HEK293 (cell line): ENCODE measurements around the gene TMEM60.

Source experiments
- BCL11A ChIP-seq: fragments of 450-650 bp; formaldehyde crosslinking; IDR thresholded peaks from 2 replicates; pipeline ENCODE4 v1.5.1; 2016; ENCODE audit warnings: low read depth, missing biosample characterization, missing genetic modification characterization
- GFI1B ChIP-seq: fragments of 450-650 bp; formaldehyde crosslinking; IDR thresholded peaks from 2 replicates; pipeline ENCODE4 v1.5.1; 2016; ENCODE audit warnings: missing biosample characterization, missing genetic modification characterization
- GLIS1 ChIP-seq: fragments of 450-650 bp; formaldehyde crosslinking; IDR thresholded peaks from 2 replicates; pipeline ENCODE4 v1.5.1; 2016; ENCODE audit warnings: missing biosample characterization, missing genetic modification characterization
- HOXA7 ChIP-seq: sonication (generic); formaldehyde crosslinking; IDR thresholded peaks from 2 replicates; pipeline ENCODE4 v1.8.1; 2022; ENCODE audit warnings: missing genetic modification reagents, borderline replicate concordance
- IKZF3 ChIP-seq: fragments of 450-650 bp; IDR thresholded peaks from 2 replicates; pipeline ENCODE4 v1.5.0; 2018; ENCODE audit warnings: missing biosample characterization, mild to moderate bottlenecking, missing genetic modification characterization, moderate library complexity
- KLF9 ChIP-seq: fragments of 450-650 bp; formaldehyde crosslinking; IDR thresholded peaks from 2 replicates; pipeline ENCODE4 v1.5.1; 2016; ENCODE audit warnings: missing biosample characterization, missing genetic modification characterization, low read depth
- SALL2 ChIP-seq: fragments of 450-650 bp; formaldehyde crosslinking; IDR thresholded peaks from 2 replicates; pipeline ENCODE4 v1.5.0; 2017; ENCODE audit warnings: missing biosample characterization, mild to moderate bottlenecking, missing genetic modification characterization, borderline replicate concordance
- YY1 ChIP-seq: fragments of 450-650 bp; formaldehyde crosslinking; IDR thresholded peaks from 2 replicates; pipeline ENCODE4 v1.5.1; 2018; ENCODE audit warnings: missing biosample characterization, missing genetic modification characterization
- ZBTB10 ChIP-seq: fragments of 450-650 bp; formaldehyde crosslinking; IDR thresholded peaks from 2 replicates; pipeline ENCODE4 v1.5.1; 2016; ENCODE audit warnings: missing biosample characterization, missing genetic modification characterization
- ZBTB17 ChIP-seq: fragments of 450-650 bp; formaldehyde crosslinking; IDR thresholded peaks from 2 replicates; pipeline ENCODE4 v1.5.1; 2016; ENCODE audit warnings: missing biosample characterization, missing genetic modification characterization
- ZBTB8A ChIP-seq: fragments of 450-650 bp; formaldehyde crosslinking; IDR thresholded peaks from 2 replicates; pipeline ENCODE4 v1.5.1; 2016; ENCODE audit warnings: missing biosample characterization, missing genetic modification characterization
- ZNF132 ChIP-seq: fragments of 450-650 bp; formaldehyde crosslinking; IDR thresholded peaks from 2 replicates; pipeline ENCODE4 v1.5.1; 2017; ENCODE audit warnings: missing biosample characterization, missing genetic modification characterization, borderline replicate concordance
- ZNF133 ChIP-seq: fragments of 450-650 bp; formaldehyde crosslinking; IDR thresholded peaks from 2 replicates; pipeline ENCODE4 v1.5.1; 2016; ENCODE audit warnings: missing biosample characterization, missing genetic modification characterization
- ZNF146 ChIP-seq: fragments of 450-650 bp; formaldehyde crosslinking; IDR thresholded peaks from 2 replicates; pipeline ENCODE4 v1.5.1; 2016; ENCODE audit warnings: missing biosample characterization, missing genetic modification characterization
- ZNF16 ChIP-seq: fragments of 450-650 bp; formaldehyde crosslinking; IDR thresholded peaks from 2 replicates; pipeline ENCODE4 v1.5.1; 2016; ENCODE audit warnings: low read depth, missing biosample characterization, missing genetic modification characterization
- ZNF175 ChIP-seq: fragments of 450-650 bp; formaldehyde crosslinking; IDR thresholded peaks from 2 replicates; pipeline ENCODE4 v1.5.1; 2016; ENCODE audit warnings: missing biosample characterization, missing genetic modification characterization
- ZNF2 ChIP-seq: fragments of 450-650 bp; formaldehyde crosslinking; IDR thresholded peaks from 2 replicates; pipeline ENCODE4 v1.5.1; 2016; ENCODE audit warnings: missing biosample characterization, missing genetic modification characterization
- ZNF221 ChIP-seq: fragments of 450-650 bp; formaldehyde crosslinking; IDR thresholded peaks from 2 replicates; pipeline ENCODE4 v1.5.1; 2017; ENCODE audit warnings: missing biosample characterization, missing genetic modification characterization, borderline replicate concordance
- ZNF302 ChIP-seq: fragments of 450-650 bp; formaldehyde crosslinking; IDR thresholded peaks from 2 replicates; pipeline ENCODE4 v1.5.1; 2016; ENCODE audit warnings: missing biosample characterization, missing genetic modification characterization, low read depth
- ZNF341 ChIP-seq: fragments of 450-650 bp; formaldehyde crosslinking; IDR thresholded peaks from 2 replicates; pipeline ENCODE4; 2016; ENCODE audit warnings: low read depth, missing biosample characterization, missing genetic modification characterization
- ZNF362 ChIP-seq: fragments of 450-650 bp; formaldehyde crosslinking; IDR thresholded peaks from 2 replicates; pipeline ENCODE4 v1.5.1; 2016; ENCODE audit warnings: missing biosample characterization, missing genetic modification characterization
- ZNF501 ChIP-seq: fragments of 450-650 bp; formaldehyde crosslinking; IDR thresholded peaks from 2 replicates; pipeline ENCODE4 v1.5.1; 2016; ENCODE audit warnings: missing biosample characterization, missing genetic modification characterization
- ZNF518A ChIP-seq: fragments of 450-650 bp; formaldehyde crosslinking; conservative IDR thresholded peaks from 2 replicates; pipeline ENCODE4 v1.5.1; 2016; ENCODE audit warnings: low read depth, missing biosample characterization, missing genetic modification characterization
- ZNF548 ChIP-seq: fragments of 450-650 bp; formaldehyde crosslinking; IDR thresholded peaks from 2 replicates; pipeline ENCODE4 v1.5.1; 2016; ENCODE audit warnings: missing biosample characterization, missing genetic modification characterization
- ZNF558 ChIP-seq: fragments of 450-650 bp; formaldehyde crosslinking; IDR thresholded peaks from 2 replicates; pipeline ENCODE4 v1.5.1; 2016; ENCODE audit warnings: missing biosample characterization, missing genetic modification characterization
- ZNF561 ChIP-seq: fragments of 450-650 bp; IDR thresholded peaks from 2 replicates; pipeline ENCODE4 v1.5.1; 2018; ENCODE audit warnings: missing biosample characterization, missing genetic modification characterization, borderline replicate concordance
- ZNF621 ChIP-seq: fragments of 450-650 bp; formaldehyde crosslinking; IDR thresholded peaks from 2 replicates; pipeline ENCODE4 v1.5.1; 2017; ENCODE audit warnings: missing biosample characterization, missing genetic modification characterization
- ZNF768 ChIP-seq: fragments of 450-650 bp; formaldehyde crosslinking; IDR thresholded peaks from 2 replicates; pipeline ENCODE4 v1.5.1; 2018; ENCODE audit warnings: missing biosample characterization, mild to moderate bottlenecking, missing genetic modification characterization
- ZNF785 ChIP-seq: fragments of 450-650 bp; formaldehyde crosslinking; IDR thresholded peaks from 2 replicates; pipeline ENCODE4 v1.5.1; 2016; ENCODE audit warnings: missing biosample characterization, missing genetic modification characterization
- ZNF830 ChIP-seq: fragments of 450-650 bp; IDR thresholded peaks from 2 replicates; pipeline ENCODE4 v1.5.0; 2018; ENCODE audit warnings: missing biosample characterization, missing genetic modification characterization, low read depth, mild to moderate bottlenecking, moderate library complexity
- ZNF843 ChIP-seq: fragments of 450-650 bp; formaldehyde crosslinking; IDR thresholded peaks from 2 replicates; pipeline ENCODE4 v1.5.1; 2016; ENCODE audit warnings: missing biosample characterization, missing genetic modification characterization
- ZSCAN23 ChIP-seq: fragments of 450-650 bp; formaldehyde crosslinking; IDR thresholded peaks from 2 replicates; pipeline ENCODE4 v1.5.1; 2016; ENCODE audit warnings: missing biosample characterization, missing genetic modification characterization
- ZSCAN5A ChIP-seq: fragments of 450-650 bp; formaldehyde crosslinking; IDR thresholded peaks from 2 replicates; pipeline ENCODE4 v1.5.1; 2016; ENCODE audit warnings: missing biosample characterization, missing genetic modification characterization

The TMEM60 gene

GRCh38 chr7:77791336-77791735, 6.9 kb downstream of the TMEM60 start (continued):
- TF ChIP-seq ZSCAN5A (tag by site-specific recombination) (no peak), SALL2 (tag by site-specific recombination) (no peak), ZNF132 (tag by site-specific recombination) (no peak), ZNF362 (tag by site-specific recombination) (no peak), ZNF221 (tag by site-specific recombination) (no peak), ZNF518A (tag by site-specific recombination) (0 out of 2 replicates have a peak, but pooled peaks have one; percentile 21), ZNF768 (no peak), ZNF561 (tag by site-specific recombination) (no peak), ZNF16 (no peak), ZNF548 (tag by site-specific recombination) (no peak), ZNF175 (tag by site-specific recombination) (no peak), BCL11A (tag by site-specific recombination) (peak; percentile 62), YY1 (tag by site-specific recombination) (no peak), GFI1B (tag by site-specific recombination) (no peak), KLF9 (tag by site-specific recombination) (no peak), ZNF843 (tag by site-specific recombination) (peak; percentile 66), ZSCAN23 (no peak), ZNF785 (tag by site-specific recombination) (no peak), ZNF558 (tag by site-specific recombination) (no peak), ZNF133 (tag by site-specific recombination) (no peak), ZBTB17 (tag by site-specific recombination) (peak; percentile 65; the same call in 1 of the 2 replicates), ZNF501 (tag by site-specific recombination) (no peak), ZNF146 (no peak), ZNF302 (tag by site-specific recombination) (no peak), ZNF830 (tag by site-specific recombination) (no peak), ZBTB8A (tag by site-specific recombination) (no peak), IKZF3 (tag by site-specific recombination) (peak; percentile 68; the same call in 1 of the 2 replicates), HOXA7 (CRISPR knock-in tag) (no peak), ZBTB10 (tag by site-specific recombination) (no peak), GLIS1 (tag by site-specific recombination) (peak; percentile 76), ZNF2 (tag by site-specific recombination) (0 out of 2 replicates have a peak, but pooled peaks have one; percentile 17), ZNF621 (no peak), ZNF341 (no peak)
